GM21825 (cell line): ENCODE measurements around the gene GAK.

Experiments
- ATAC-seq: cut with Tn5 transposase; IDR thresholded peaks from one replicate; pipeline ENCODE4 v1.9.1; 2021; ENCODE audit warnings: mild to moderate bottlenecking, moderate library complexity; ENCODE audit not compliant: unreplicated experiment

The GAK gene

DNA sequence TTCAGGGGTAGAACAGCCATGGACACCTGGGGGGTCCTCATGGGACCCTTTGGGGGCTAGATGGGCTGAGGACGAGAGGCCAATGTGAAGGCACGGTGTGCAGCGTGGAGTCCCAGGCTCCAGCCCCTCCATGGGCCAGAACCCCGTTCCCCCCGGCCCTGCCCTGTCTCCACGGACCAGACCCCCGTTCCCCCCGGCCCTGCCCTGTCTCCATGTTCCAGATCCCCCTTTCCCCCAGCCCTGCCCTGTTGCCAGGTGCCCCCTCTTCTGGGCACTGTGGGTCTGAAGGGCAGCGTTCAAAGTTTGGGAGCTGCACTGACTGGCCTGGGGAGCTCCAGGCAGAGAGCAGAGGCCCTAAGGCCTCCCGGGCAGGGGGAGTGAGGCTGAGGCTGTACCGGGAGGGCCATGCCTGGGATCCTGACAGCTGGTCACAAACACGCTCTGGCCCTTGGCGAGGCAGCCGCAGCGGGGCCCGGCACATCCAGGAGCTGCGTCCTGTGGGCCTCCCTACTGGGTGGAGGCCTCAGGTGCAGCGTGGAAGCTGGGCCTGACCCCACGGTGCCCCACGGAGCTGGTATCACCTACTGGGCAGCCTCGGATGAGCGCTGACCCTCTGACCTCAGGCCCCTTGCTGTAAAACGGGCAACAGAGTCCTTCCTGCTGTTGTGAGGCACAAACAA is 32.4 kb upstream of the GAK start:
- ATAC-seq = no peak

- no peak for ATAC-seq
These were observed 31.4 kb upstream of the GAK start for GRCh38 chr4:963276-964225.

DNA sequence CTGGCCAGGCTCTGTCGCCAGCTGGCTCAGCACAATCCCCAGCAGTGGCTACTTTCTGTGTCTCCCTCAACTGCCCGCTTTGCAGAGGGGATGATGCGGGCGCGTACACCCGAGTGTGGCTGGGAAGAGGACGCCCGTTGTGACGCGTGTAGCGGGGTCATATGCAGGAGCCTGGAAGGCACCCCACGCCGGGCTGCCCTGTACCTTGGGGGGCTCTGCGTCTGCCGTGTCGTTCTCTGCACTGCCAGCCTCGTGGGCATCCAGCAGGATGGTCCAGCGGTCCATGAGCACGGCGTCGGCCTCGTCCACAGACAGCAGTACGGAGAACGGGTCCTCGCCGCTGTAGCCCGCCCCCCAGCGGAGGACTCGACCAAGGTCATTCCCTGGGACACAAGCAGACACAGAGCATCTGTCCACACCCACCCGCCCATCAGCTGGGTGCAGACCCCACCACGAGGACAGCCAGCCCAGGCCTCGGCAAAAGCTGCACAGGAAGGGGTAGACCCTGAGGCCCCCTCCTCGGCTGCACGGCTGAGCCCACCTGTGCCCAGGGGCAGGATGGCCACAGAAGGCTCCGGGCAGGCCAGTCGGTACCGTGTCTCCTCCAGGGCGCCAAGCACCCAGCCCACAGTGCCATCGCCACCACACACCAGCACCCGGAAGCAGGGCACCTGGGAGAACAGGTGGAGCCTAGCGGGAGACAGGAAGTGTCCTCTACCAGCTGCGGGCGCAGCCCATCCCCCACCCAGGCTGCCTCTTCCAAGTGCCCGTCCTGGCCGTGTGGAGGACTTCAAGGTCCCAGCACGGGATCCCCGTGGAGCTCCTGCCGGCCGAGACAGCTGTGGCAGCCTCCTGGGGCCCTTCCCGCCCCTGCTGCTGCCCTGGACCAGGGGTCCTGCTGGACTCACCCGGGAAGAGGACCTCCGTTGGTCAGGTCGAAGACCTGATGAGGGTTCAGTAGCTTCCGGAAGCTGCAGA is 30.4 kb upstream of the GAK start:
- no peak for ATAC-seq

DNA sequence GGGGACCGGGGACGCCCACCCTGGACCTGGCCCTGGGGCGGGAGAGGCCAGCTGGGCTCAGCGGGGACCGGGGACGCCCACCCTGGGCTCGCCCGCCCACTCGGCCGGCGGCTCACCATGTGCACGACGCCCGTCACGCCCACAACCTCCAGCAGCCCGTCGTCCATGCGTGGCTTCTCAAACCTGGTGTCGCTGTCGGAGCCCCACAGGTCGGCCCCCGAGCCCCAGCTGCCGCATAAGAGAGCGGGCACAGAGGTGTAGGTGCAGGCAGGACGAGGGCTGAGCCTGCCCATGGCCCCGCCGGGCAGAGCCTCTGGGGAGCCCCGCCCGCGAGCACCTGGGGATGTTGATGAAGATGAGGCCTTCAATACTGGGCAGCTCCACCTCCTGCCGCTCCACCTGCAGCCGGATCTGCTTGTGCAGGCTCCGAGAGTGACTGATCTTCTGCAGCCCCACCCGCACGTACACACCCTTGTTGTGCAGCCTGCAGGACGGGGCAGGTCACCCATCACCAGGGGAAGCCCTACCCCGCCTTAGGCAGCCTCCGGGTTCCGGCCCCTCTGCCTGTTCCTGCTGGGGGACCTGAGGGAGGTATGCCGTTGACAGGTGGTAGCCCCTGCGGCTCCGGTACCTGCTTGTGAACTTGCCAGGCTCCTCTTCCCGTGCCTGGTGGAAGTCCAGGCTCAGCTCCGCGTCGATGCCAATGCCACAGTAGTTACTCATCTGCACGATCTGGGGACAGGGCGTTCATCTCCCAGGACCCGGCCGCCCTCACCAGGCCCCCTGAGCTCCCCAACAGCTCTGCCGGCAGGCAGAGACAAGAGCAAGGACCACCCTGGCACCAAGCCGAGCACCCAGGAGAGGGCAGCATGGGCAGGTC is 29.5 kb upstream of the GAK start:
- no peak for ATAC-seq

DNA sequence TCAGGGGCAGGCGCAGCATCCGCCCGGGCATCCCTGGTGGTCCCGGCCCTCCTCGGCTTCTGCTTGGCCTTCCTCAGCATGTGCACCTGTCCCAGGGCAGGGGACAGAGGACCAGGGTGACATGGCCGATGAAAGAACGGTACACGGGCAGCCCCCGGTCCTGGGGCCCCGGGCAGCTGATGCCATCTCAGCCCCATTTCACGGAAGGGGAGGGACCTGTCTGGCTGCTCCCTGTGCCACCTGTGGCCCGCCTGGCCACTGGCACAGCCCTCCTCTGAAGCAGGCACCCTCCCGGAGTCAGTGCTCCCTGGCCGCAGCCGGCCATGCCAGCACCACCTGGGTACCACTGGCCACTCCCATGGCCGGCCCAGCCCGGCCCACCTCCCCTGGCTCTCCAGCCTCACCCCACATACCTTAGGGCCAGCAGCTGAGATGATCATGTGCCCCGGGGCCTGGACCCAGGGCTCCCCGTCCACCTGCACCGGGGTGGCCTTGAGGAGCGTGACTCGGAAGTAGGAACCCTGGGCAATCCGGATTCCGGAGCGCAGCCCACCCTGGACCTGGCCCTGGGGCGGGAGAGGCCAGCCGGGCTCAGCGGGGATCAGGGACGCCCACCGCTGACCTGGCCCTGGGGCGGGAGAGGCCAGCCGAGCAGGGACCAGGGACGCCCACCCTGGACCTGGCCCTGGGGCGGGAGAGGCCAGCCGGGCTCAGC is 28.7 kb upstream of the GAK start:
- no peak for ATAC-seq

- no peak for ATAC-seq
These were observed 28.1 kb upstream of the GAK start for GRCh38 chr4:960140-960635.

DNA sequence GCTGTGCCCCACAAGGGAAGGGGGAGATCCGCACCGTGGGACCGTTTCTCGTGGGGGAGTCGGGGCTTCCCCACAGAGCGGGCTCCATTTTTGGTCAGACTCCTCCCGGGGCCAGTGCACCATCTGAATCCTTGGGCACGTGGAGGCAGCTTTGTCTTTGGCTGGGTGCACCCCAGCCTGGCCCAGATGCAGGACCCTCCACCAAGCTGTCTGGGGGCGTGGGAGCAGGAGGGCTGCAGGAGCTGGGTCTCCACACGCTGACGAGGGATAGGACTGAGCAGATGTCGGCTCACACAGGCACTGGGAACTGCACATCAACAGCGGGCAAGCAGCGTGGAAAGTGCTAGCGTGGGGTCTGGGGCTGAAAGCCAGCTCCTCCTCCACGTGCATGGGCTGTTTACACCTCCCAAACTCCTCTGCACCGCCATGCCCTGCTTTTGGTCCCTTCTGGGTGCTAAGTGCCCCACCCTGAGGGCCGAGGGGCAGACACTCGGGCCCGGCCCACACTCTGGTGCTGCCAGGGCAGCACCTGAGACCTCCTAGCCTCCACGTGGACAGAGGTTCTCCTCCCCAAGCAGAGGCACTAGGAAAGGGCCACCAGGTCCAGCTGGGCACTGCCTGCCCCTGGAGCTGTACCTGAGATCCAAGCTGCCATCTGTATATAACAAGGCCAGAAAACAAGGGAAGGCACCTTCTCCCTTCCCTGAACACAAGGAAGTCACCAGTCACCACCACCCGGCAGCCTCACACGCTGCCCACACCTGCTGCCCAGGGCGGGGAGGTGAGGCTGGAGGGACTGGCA is 27.4 kb upstream of the GAK start:
- ATAC-seq = no peak

DNA sequence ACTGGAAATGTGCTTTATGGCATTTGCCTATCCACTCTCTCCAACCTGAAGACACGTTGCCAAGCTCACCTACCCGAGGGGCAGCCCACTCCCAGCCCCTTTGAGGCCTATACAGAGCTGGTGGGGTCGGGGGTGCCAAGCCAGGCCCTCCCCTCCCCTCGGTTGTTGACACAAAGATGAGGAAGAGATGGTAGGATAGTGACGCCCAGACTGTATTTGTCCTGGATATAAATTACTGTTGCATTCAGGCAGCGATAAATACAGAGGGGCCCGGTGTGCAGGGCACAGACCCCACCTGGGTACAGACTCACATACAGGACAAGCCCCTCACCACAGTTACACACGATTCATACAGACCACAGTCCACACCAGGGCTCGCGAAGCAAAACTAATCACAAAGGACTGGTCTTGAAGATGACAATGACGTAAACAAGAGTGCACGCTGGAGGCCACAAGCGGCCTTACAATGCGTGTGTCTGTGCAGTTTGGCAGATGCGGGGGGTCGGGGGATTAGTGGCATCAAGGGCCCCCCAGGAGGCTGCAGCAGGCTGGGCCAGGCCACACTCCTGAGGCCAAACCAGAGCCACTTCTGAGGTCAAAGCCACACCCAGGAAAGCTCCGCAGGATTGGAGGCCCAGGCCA is 26.7 kb upstream of the GAK start:
- no peak for ATAC-seq

DNA sequence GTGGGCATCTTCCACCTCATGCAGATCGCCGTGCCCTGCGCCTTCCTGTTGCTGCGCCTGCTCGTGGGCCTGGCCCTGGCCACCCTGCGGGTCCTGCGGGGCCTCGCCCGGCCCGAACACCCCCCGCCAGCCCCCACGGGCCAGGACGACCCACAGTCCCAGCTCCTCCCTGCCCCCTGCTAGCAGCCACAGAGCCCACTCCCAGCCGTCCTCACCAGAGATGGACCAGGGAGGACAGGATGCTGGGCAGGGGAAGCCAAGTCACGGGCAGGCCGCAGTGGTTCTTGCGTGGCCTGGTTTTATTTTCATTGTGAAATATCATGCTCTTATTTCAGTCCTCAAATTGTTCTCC is 26.2 kb upstream of the GAK start:
- ATAC-seq = no peak

GRCh38 chr4:957581-958313 is 25.6 kb upstream of the GAK start:
- no peak for ATAC-seq

- no peak for ATAC-seq
These were observed 25.1 kb upstream of the GAK start for GRCh38 chr4:957231-957580.

GRCh38 chr4:956531-957230 is 24.6 kb upstream of the GAK start:
- no peak for ATAC-seq

DNA sequence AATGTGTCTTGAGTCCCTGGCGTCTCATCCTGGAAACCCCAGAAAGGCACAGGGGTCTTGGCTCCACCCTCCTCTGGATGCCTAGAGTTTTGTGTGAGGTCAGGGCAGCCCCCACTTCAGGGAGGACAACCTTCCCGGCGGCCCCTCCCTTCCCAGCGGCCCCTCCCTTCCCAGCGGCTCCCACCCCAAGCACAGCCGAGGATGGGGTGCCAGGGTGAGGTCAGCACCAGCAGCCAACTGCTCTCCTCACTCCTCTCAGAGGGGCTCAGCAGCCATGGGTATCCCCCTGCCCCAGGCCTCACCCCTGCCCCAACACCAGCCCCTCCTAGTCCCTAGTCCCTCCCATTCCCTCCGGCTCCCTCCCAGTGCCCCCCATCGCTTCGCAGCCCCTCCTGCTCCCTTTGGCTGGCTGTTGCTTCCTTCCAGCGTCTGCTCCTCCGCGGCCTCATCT is 23.8 kb upstream of the GAK start:
- ATAC-seq = no peak

DNA sequence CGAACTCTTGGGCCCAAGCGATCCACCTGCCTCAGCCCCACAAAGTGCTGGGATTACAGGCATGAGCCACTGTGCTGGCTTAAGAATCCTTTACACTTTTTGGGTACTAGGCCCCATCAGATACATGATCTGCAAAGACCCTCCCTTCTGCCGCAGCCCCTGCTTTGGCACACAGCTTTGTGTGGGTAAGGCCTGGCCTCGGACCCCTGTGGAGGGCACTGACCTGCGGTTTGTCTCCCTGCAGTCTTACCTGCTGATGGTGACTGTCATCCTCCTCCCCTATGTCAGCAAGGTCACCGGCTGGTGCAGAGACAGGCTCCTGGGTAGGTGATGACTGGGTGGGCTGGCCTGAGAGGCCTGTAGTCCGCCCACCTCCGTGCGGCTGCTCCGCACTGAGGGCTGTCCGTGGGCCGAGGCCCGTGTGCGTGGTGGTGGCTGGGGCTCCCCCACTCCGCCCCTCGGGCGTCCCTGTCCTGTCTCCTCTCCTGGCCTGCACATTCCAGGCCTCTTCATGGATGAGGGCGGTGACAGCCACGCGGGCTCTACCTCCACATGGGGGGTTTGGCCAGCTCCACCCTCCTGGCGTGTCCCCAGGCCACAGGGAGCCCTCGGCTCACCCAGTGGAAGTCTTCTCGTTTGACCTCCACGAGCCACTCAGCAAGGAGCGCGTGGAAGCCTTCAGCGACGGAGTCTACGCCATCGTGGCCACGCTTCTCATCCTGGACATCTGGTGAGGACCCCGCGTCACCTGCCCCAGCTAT is 23.2 kb upstream of the GAK start:
- no peak for ATAC-seq

- no peak for ATAC-seq
These were observed 22.3 kb upstream of the GAK start for GRCh38 chr4:954211-955020.
